ENCODE measurements around the gene GABRD. TPM values are rescaled to one million over a fixed set of nuclear protein-coding genes. Genes with fewer than 3 reads are reported as not detected.

Gene GABRD
- total and polyA plus RNA-seq, 4 donors = 0.41 to 6.8 (median 1.8) TPM

DNA sequence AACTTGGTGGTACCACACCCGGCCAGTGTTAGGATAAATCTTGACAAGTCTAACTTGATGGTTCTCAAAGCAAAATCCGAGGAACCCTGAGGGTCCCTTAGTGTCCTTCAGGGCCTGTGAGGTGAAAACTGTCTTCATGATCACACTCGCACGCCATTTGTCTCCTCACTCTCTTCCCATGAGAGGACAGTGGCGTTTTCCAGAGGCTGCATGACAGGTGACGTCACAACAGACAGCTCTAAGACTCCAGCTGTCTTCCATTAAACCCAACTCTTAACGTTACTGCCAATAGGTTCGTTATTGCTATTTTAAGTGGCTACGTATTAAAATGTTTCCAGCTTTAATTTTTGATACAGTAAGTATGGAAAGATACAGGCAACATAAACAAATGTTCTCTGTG lies 29.4 kb upstream of the GABRD start:
- Histone ChIP-seq H3K36me3 (ENCODE audit: control insufficient read depth in 4 of 4, insufficient read depth in 4 of 4, low read length in 4 of 4) (no peaks in the 10 kb centered on the region), H3K27me3 (ENCODE audit: control insufficient read depth in 3 of 3, insufficient read depth in 3 of 3, low read length in 2 of 3) (peaks cover 0 to 3% (median 0%) of the 10 kb centered on the region in 3 donors), H3K9me3 (ENCODE audit: control insufficient read depth in 4 of 4, insufficient read depth in 3 of 4, low read length in 3 of 4) (peaks cover 0 to 2% (median 0%) of the 10 kb centered on the region in 4 donors), H3K4me3 (no peak overlapping the region), H3K27ac (ENCODE audit: low read depth in 1 of 2, low read length in 1 of 2) (peak overlapping the region in 1 of 2 donors; percentile 71), H3K4me1 (ENCODE audit: control insufficient read depth in 5 of 5, insufficient read depth in 5 of 5, low read length in 5 of 5) (peaks cover 0 to 27% (median 6%) of the 10 kb centered on the region in 5 donors), H3K9ac (ENCODE audit: insufficient read depth in 1 of 2, low read length in 2 of 2) (peak overlapping the region in 1 of 2 donors; percentile 87)
- no peak for TF ChIP-seq CTCF (IDR thresholded peaks at IDR 0.05; ENCODE audit: control extremely low read depth, extremely low read depth)
- DNase-seq (peak; percentile 70 to 88 (median 87)), ATAC-seq (ENCODE audit: insufficient read depth, low FRiP score) (no peak)
- WGBS, 2 donors = 68 to 80% methylated on average over 9 of the region's 9 CpGs

DNA sequence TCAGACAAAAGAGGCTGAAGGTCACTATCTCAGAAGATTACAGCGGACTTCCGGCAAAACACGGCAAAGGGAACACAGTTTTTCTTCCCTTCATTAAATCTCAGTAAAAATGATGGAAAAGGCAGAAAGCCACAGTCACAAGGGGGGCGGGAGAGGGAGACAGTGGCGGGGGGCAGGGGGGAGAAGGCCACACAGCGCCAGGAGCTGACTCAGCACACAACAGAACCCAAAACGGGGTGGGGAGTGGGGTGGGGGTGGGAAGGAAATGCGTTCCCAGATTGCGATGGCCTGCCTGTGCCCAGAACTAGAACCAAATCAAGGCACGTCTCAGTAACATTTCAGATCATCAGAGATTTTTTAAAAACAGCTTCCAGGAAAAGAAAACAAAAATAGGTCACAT lies 28.9 kb upstream of the GABRD start:
- H3K27me3 ChIP-seq (ENCODE audit: control insufficient read depth in 3 of 3, insufficient read depth in 3 of 3, low read length in 2 of 3) = peaks cover 0 to 3% (median 0%) of the 10 kb centered on the region in 3 donors
- peaks cover 0 to 27% (median 6%) of the 10 kb centered on the region in 5 donors for H3K4me1 ChIP-seq (ENCODE audit: control insufficient read depth in 5 of 5, insufficient read depth in 5 of 5, low read length in 5 of 5)
- ATAC-seq (ENCODE audit: insufficient read depth, low FRiP score) = no peak
- peaks cover 0 to 2% (median 0%) of the 10 kb centered on the region in 4 donors for H3K9me3 ChIP-seq (ENCODE audit: control insufficient read depth in 4 of 4, insufficient read depth in 3 of 4, low read length in 3 of 4)
- 29 to 39% methylated on average over 10 of the region's 10 CpGs for WGBS, 2 donors
- peak overlapping the region in 1 of 2 donors; percentile 87 for H3K9ac ChIP-seq (ENCODE audit: insufficient read depth in 1 of 2, low read length in 2 of 2)
- H3K27ac ChIP-seq (ENCODE audit: low read depth in 1 of 2, low read length in 1 of 2) = no peak overlapping the region
- no peak overlapping the region for H3K4me3 ChIP-seq
- H3K36me3 ChIP-seq (ENCODE audit: control insufficient read depth in 4 of 4, insufficient read depth in 4 of 4, low read length in 4 of 4) = no peaks in the 10 kb centered on the region
- no peak for TF ChIP-seq CTCF (IDR thresholded peaks at IDR 0.05; ENCODE audit: control extremely low read depth, extremely low read depth)
- peak; percentile 93 to 98 (median 96) for DNase-seq

DNA sequence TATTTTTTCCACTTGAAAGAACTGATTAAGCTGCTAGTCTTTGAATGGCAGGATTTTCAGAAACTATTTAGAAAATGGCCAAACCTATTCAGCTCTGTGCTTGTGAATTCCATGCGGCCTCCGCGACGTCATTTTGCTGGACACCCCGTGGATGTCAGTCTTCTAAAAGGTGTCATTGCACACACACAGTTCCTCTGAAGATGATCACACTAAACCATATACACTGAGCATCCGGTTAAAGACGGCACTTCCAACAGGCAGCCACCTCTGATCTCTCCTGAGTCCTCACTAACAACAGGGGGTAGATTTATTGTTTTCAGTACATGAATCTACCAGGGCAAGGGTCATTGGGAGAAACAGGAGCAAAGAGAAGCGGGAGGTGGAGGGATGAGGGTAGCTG lies 24.6 kb upstream of the GABRD start:
- DNase-seq = no peak
- 67 to 70% methylated on average over 8 of the region's 8 CpGs for WGBS, 2 donors
- Histone ChIP-seq H3K9me3 (ENCODE audit: control insufficient read depth in 4 of 4, insufficient read depth in 3 of 4, low read length in 3 of 4) (no peaks in the 10 kb centered on the region), H3K9ac (ENCODE audit: insufficient read depth in 1 of 2, low read length in 2 of 2) (no peak overlapping the region), H3K4me1 (ENCODE audit: control insufficient read depth in 5 of 5, insufficient read depth in 5 of 5, low read length in 5 of 5) (peaks cover 0 to 23% (median 0%) of the 10 kb centered on the region in 5 donors), H3K4me3 (no peak overlapping the region), H3K27me3 (ENCODE audit: control insufficient read depth in 3 of 3, insufficient read depth in 3 of 3, low read length in 2 of 3) (peaks cover 0 to 3% (median 0%) of the 10 kb centered on the region in 3 donors), H3K27ac (ENCODE audit: low read depth in 1 of 2, low read length in 1 of 2) (no peak overlapping the region), H3K36me3 (ENCODE audit: control insufficient read depth in 4 of 4, insufficient read depth in 4 of 4, low read length in 4 of 4) (no peaks in the 10 kb centered on the region)
- TF ChIP-seq CTCF (IDR thresholded peaks at IDR 0.05; ENCODE audit: control extremely low read depth, extremely low read depth) = no peak
- ATAC-seq (ENCODE audit: insufficient read depth, low FRiP score) = no peak

GRCh38 chr1:1996207-1996651 lies 22.9 kb upstream of the GABRD start:
- DNase-seq (peak in 2 of 3 donors; percentile 49 to 73), ATAC-seq (ENCODE audit: insufficient read depth, low FRiP score) (no peak)
- peaks cover 0 to 3% (median 0%) of the 10 kb centered on the region in 3 donors for H3K27me3 ChIP-seq (ENCODE audit: control insufficient read depth in 3 of 3, insufficient read depth in 3 of 3, low read length in 2 of 3)
- no peak overlapping the region for H3K27ac ChIP-seq (ENCODE audit: low read depth in 1 of 2, low read length in 1 of 2)
- no peaks in the 10 kb centered on the region for H3K9me3 ChIP-seq (ENCODE audit: control insufficient read depth in 4 of 4, insufficient read depth in 3 of 4, low read length in 3 of 4)
- no peak overlapping the region for H3K9ac ChIP-seq (ENCODE audit: insufficient read depth in 1 of 2, low read length in 2 of 2)
- no peak for TF ChIP-seq CTCF (IDR thresholded peaks at IDR 0.05; ENCODE audit: control extremely low read depth, extremely low read depth)
- 32 to 55% methylated on average over 12 of the region's 12 CpGs for WGBS, 2 donors
- H3K36me3 ChIP-seq (ENCODE audit: control insufficient read depth in 4 of 4, insufficient read depth in 4 of 4, low read length in 4 of 4) = no peaks in the 10 kb centered on the region
- H3K4me1 ChIP-seq (ENCODE audit: control insufficient read depth in 5 of 5, insufficient read depth in 5 of 5, low read length in 5 of 5) = peaks cover 0 to 9% (median 0%) of the 10 kb centered on the region in 5 donors
- H3K4me3 ChIP-seq = no peak overlapping the region

Measured in lung (tissue), 12 donors.